Natural killer cell (primary cell): ENCODE data around the gene WNT3A. TPM values are rescaled to one million over a fixed set of nuclear protein-coding genes. Genes with fewer than 3 reads are reported as not detected.

ENCODE experiments used
- ATAC-seq, 3 donors: fragments of 150-1000 bp in 2 of 3; fragments of 200-7000 bp in 1 of 3; cut with Tn5 transposase; 1 replicate in 1 of 3; 2 replicates in 2 of 3; pipeline ENCODE4 v1.10.0; 2021; ENCODE audit warnings: mild to moderate bottlenecking in 2 of 3, moderate library complexity in 2 of 3
- DNase-seq, 2 donors: peaks; one replicate each; pipeline versions ENCODE4 v3.0.0 to v3.0.0-alpha.2; 2013 to 2021; ENCODE audit warnings: mixed read lengths in 1 of 2
- H3K27ac ChIP-seq: one replicate; pipeline ENCODE4 v1.5.1; 2013; ENCODE audit warnings: mild to moderate bottlenecking, low read length
- H3K27me3 ChIP-seq: one replicate; pipeline ENCODE4 v1.6.1; 2013; ENCODE audit warnings: low read length; ENCODE audit not compliant: control insufficient read depth, insufficient read depth
- H3K36me3 ChIP-seq: one replicate; pipeline ENCODE4 v1.6.1; 2013; ENCODE audit warnings: low read length; ENCODE audit not compliant: control insufficient read depth, insufficient read depth
- H3K4me1 ChIP-seq: one replicate; pipeline ENCODE4 v1.6.1; 2013; ENCODE audit warnings: low read length; ENCODE audit not compliant: control insufficient read depth, insufficient read depth
- H3K4me3 ChIP-seq: one replicate; pipeline ENCODE4 v1.5.1; 2013; ENCODE audit warnings: low read length
- H3K9me3 ChIP-seq: one replicate; pipeline ENCODE4 v1.6.1; 2013; ENCODE audit warnings: low read length; ENCODE audit not compliant: control insufficient read depth, insufficient read depth
- H3K27ac Mint-ChIP-seq, 2 donors: one replicate each; pipeline ENCODE4 v1.8.0; 2022; ENCODE audit warnings: mild to moderate bottlenecking in 2 of 2, mixed read lengths in 2 of 2, moderate library complexity in 1 of 2
- H3K27me3 Mint-ChIP-seq, 2 donors: one replicate each; pipeline ENCODE4 v1.8.0; 2022; ENCODE audit warnings: low read depth in 2 of 2, mixed read lengths in 2 of 2
- H3K36me3 Mint-ChIP-seq: one replicate; pipeline ENCODE4 v1.8.0; 2022; ENCODE audit warnings: mixed read lengths
- H3K4me1 Mint-ChIP-seq, 2 donors: one replicate each; pipeline ENCODE4 v1.8.0; 2022; ENCODE audit warnings: mixed read lengths in 2 of 2
- H3K4me3 Mint-ChIP-seq: one replicate; pipeline ENCODE4 v1.8.0; 2022; ENCODE audit warnings: mild to moderate bottlenecking, moderate library complexity, mixed read lengths
- H3K9me3 Mint-ChIP-seq, 2 donors: one replicate each; pipeline ENCODE4 v1.8.0; 2022; ENCODE audit warnings: mixed read lengths in 2 of 2
- WGBS: methylation state at CpG from one replicate; pipeline ENCODE4 v1.1.7; 2013; ENCODE audit warnings: missing lambda C conversion rate; ENCODE audit not compliant: insufficient coverage; 5-methylcytosine and 5-hydroxymethylcytosine counted together
- intact Hi-C: fragments of 100-400 bp; cut with micrococcal nuclease; formaldehyde crosslinking; loops from one replicate; pipeline ENCODE4 v1.14.2; 2022
- total RNA-seq, 4 donors: library from RNA; stranded (reverse); fragments of 120-200 nt in 1 of 4; gene quantifications; one replicate each; pipeline versions ENCODE4 v1.2.3 to v1.2.4, GENCODE V29; 2013 to 2022
- TF ChIP-seq, protein P1 (sequence below): fragments of 200-600 bp; IDR thresholded peaks from one replicate; pipeline ENCODE4 v1.8.0; 2022; ENCODE audit warnings: antibody characterized with exemption

The WNT3A gene
- total RNA-seq, 3 donors from 2014 or later (not counting 1 experiment from before 2014, with no cell fraction given): not detected

- H3K9me3 ChIP-seq: no peaks in the 10 kb centered on the region
- Mint-ChIP-seq H3K4me1 (no peaks in the 10 kb centered on the region), H3K9me3 (no peaks in the 10 kb centered on the region), H3K27me3 (peaks cover 13 to 18% of the 10 kb centered on the region in 2 donors), H3K4me3 (no peak overlapping the region), H3K36me3 (no peaks in the 10 kb centered on the region), H3K27ac (no peak overlapping the region)
- H3K36me3 ChIP-seq: no peaks in the 10 kb centered on the region
- no peak overlapping the region for H3K4me3 ChIP-seq
- TF ChIP-seq, protein P1, sequence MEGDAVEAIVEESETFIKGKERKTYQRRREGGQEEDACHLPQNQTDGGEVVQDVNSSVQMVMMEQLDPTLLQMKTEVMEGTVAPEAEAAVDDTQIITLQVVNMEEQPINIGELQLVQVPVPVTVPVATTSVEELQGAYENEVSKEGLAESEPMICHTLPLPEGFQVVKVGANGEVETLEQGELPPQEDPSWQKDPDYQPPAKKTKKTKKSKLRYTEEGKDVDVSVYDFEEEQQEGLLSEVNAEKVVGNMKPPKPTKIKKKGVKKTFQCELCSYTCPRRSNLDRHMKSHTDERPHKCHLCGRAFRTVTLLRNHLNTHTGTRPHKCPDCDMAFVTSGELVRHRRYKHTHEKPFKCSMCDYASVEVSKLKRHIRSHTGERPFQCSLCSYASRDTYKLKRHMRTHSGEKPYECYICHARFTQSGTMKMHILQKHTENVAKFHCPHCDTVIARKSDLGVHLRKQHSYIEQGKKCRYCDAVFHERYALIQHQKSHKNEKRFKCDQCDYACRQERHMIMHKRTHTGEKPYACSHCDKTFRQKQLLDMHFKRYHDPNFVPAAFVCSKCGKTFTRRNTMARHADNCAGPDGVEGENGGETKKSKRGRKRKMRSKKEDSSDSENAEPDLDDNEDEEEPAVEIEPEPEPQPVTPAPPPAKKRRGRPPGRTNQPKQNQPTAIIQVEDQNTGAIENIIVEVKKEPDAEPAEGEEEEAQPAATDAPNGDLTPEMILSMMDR: no peak
- H3K27me3 ChIP-seq: no peaks in the 10 kb centered on the region
- no peaks in the 10 kb centered on the region for H3K4me1 ChIP-seq
- no peak overlapping the region for H3K27ac ChIP-seq
- ATAC-seq: peak in 1 of 3 donors; percentile 11
- DNase-seq: no peak
- WGBS: 89% methylated on average over 28 of the region's 28 CpGs
- intact Hi-C loops: no loop called here
Observed at GRCh38 chr1:228022571-228023293, 15.9 kb downstream of the WNT3A start.

- no peak overlapping the region for H3K27ac ChIP-seq
- DNase-seq: no peak
- peaks cover 14 to 20% of the 10 kb centered on the region in 2 donors for H3K27me3 Mint-ChIP-seq
- TF ChIP-seq, protein P1: no peak
- H3K9me3 Mint-ChIP-seq: no peaks in the 10 kb centered on the region
- no peaks in the 10 kb centered on the region for H3K36me3 ChIP-seq
- ATAC-seq: no peak
- H3K36me3 Mint-ChIP-seq: no peaks in the 10 kb centered on the region
- intact Hi-C loops: no loop called here
- H3K4me1 Mint-ChIP-seq: no peaks in the 10 kb centered on the region
- H3K4me1 ChIP-seq: no peaks in the 10 kb centered on the region
- H3K4me3 Mint-ChIP-seq: no peak overlapping the region
- 94% methylated on average over 3 of the region's 3 CpGs for WGBS
- no peak overlapping the region for H3K4me3 ChIP-seq
- H3K27ac Mint-ChIP-seq: no peak overlapping the region
- no peaks in the 10 kb centered on the region for H3K27me3 ChIP-seq
- no peaks in the 10 kb centered on the region for H3K9me3 ChIP-seq
Observed at GRCh38 chr1:228023294-228023639, 16.5 kb downstream of the WNT3A start.

DNA sequence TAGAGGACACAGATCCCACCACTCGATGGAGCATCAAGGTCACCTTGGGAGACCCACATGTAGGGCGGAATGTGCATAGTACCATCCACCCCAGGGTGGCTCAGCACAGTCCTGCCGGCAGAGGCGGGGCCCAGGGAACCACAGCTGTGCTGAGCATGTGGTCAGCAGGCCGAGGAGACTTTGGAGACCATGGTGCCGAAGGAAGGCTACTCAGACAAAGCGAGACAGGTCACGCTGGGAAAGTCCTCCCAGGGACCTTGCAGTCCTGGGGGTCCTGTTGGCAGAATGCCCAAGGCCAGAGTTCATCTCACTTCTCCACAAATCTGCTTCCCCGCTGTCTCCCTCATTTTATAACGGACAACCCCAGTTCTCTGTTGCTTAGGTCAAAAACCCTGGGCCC is 22.5 kb downstream of the WNT3A start:
- Mint-ChIP-seq H3K27me3 (peaks cover 21 to 42% of the 10 kb centered on the region in 2 donors), H3K27ac (no peak overlapping the region), H3K4me3 (no peak overlapping the region), H3K9me3 (no peaks in the 10 kb centered on the region), H3K36me3 (no peaks in the 10 kb centered on the region), H3K4me1 (no peaks in the 10 kb centered on the region)
- H3K9me3 ChIP-seq: no peaks in the 10 kb centered on the region
- no peak overlapping the region for H3K27ac ChIP-seq
- no peaks in the 10 kb centered on the region for H3K36me3 ChIP-seq
- H3K4me1 ChIP-seq: no peaks in the 10 kb centered on the region
- no peak for ATAC-seq
- no peak overlapping the region for H3K4me3 ChIP-seq
- WGBS: 89% methylated on average over 10 of the region's 10 CpGs
- TF ChIP-seq, protein P1: no peak
- no peaks in the 10 kb centered on the region for H3K27me3 ChIP-seq
- intact Hi-C loops: no loop called here
- DNase-seq: no peak
